Measurements from ENCODE around the gene HSPA12A. TPM values are rescaled to one million over a fixed set of nuclear protein-coding genes. Genes with fewer than 3 reads are reported as not detected.

Gene HSPA12A
- total and polyA plus RNA-seq, 2 experiments from 2014 or later: 8.3 to 9.6 TPM

GRCh38 chr10:116740971-116741370 is 1.4 kb downstream of the HSPA12A start:
- peaks cover 45% of the 10 kb centered on the region for H3K27me3 ChIP-seq
- H3K9me3 ChIP-seq (ENCODE audit: low read depth): no peaks in the 10 kb centered on the region
- TF ChIP-seq, protein P1, sequence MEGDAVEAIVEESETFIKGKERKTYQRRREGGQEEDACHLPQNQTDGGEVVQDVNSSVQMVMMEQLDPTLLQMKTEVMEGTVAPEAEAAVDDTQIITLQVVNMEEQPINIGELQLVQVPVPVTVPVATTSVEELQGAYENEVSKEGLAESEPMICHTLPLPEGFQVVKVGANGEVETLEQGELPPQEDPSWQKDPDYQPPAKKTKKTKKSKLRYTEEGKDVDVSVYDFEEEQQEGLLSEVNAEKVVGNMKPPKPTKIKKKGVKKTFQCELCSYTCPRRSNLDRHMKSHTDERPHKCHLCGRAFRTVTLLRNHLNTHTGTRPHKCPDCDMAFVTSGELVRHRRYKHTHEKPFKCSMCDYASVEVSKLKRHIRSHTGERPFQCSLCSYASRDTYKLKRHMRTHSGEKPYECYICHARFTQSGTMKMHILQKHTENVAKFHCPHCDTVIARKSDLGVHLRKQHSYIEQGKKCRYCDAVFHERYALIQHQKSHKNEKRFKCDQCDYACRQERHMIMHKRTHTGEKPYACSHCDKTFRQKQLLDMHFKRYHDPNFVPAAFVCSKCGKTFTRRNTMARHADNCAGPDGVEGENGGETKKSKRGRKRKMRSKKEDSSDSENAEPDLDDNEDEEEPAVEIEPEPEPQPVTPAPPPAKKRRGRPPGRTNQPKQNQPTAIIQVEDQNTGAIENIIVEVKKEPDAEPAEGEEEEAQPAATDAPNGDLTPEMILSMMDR (IDR thresholded peaks at IDR 0.05; ENCODE audit: low read depth, low read length): no peak
- peak overlapping the region; percentile 67 for H3K4me3 ChIP-seq
- peaks cover 5% of the 10 kb centered on the region for H3K4me1 ChIP-seq (ENCODE audit: low read depth)
- H3K27ac ChIP-seq: no peak overlapping the region
- no peak for DNase-seq (ENCODE audit: low read depth in 1 of 2, low spot score in 1 of 2)
- no peaks in the 10 kb centered on the region for H3K36me3 ChIP-seq

- DNase-seq (ENCODE audit: low read depth in 1 of 2, low spot score in 1 of 2): no peak
- TF ChIP-seq, protein P1 (IDR thresholded peaks at IDR 0.05; ENCODE audit: low read depth, low read length): no peak
- Histone ChIP-seq H3K4me3 (no peak overlapping the region), H3K27me3 (peaks cover 39% of the 10 kb centered on the region), H3K4me1 (ENCODE audit: low read depth) (peaks cover 5% of the 10 kb centered on the region), H3K9me3 (ENCODE audit: low read depth) (no peaks in the 10 kb centered on the region), H3K27ac (no peak overlapping the region), H3K36me3 (no peaks in the 10 kb centered on the region)
Observed at GRCh38 chr10:116738339-116738738, 4.0 kb downstream of the HSPA12A start.

DNA sequence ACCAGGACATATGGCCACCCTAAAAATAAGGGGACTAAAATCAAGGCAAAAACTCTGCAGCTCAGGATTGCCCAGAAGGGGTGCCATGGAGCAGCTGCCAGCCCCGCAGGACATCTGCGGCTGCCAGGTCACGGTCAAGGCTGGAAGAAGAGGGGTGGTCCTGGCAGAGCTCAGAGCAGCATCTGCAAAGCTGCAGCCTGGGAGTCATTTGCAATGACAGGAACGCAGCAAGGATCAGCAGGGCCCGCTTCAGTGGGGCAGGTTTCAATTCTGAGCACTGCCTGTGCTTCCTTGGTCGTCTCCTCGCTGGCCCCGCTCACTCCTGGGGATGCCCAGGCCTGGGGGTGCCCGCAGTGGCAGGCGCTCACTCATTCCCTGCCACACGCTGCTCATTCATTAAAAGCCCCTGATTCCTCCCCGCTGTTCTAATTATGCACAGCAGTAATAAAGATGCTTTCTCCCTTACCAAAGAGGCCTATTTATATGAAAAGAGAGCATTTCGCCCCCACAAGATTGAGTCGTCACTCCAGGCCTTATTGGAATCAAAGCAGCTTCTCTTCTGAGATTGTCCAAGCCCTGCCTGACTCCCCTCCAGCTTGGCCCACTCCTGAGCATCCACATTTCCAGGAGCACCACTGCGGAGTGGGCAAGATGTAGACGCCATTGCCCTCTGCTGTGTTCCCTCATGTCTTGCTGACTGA is 4.6 kb downstream of the HSPA12A start:
- Histone ChIP-seq H3K4me3 (no peak overlapping the region), H3K27me3 (peaks cover 35% of the 10 kb centered on the region), H3K27ac (no peak overlapping the region), H3K4me1 (ENCODE audit: low read depth) (no peaks in the 10 kb centered on the region), H3K36me3 (no peaks in the 10 kb centered on the region), H3K9me3 (ENCODE audit: low read depth) (no peaks in the 10 kb centered on the region)
- no peak for DNase-seq (ENCODE audit: low read depth in 1 of 2, low spot score in 1 of 2)
- TF ChIP-seq, protein P1 (IDR thresholded peaks at IDR 0.05; ENCODE audit: low read depth, low read length): peak; percentile 32

GRCh38 chr10:116733566-116733965 is 8.8 kb downstream of the HSPA12A start:
- TF ChIP-seq, protein P1 (IDR thresholded peaks at IDR 0.05; ENCODE audit: low read depth, low read length): no peak
- Histone ChIP-seq H3K27me3 (peaks cover 2% of the 10 kb centered on the region), H3K4me1 (ENCODE audit: low read depth) (no peaks in the 10 kb centered on the region), H3K36me3 (no peaks in the 10 kb centered on the region), H3K27ac (no peak overlapping the region), H3K9me3 (ENCODE audit: low read depth) (no peaks in the 10 kb centered on the region), H3K4me3 (no peak overlapping the region)
- no peak for DNase-seq (ENCODE audit: low read depth in 1 of 2, low spot score in 1 of 2)

GRCh38 chr10:116732573-116732972 is 9.8 kb downstream of the HSPA12A start:
- H3K36me3 ChIP-seq: no peaks in the 10 kb centered on the region
- H3K9me3 ChIP-seq (ENCODE audit: low read depth): no peaks in the 10 kb centered on the region
- H3K4me3 ChIP-seq: no peak overlapping the region
- H3K27ac ChIP-seq: no peak overlapping the region
- TF ChIP-seq, protein P1 (IDR thresholded peaks at IDR 0.05; ENCODE audit: low read depth, low read length): no peak
- no peaks in the 10 kb centered on the region for H3K27me3 ChIP-seq
- no peaks in the 10 kb centered on the region for H3K4me1 ChIP-seq (ENCODE audit: low read depth)
- DNase-seq (ENCODE audit: low read depth in 1 of 2, low spot score in 1 of 2): no peak
